ENCODE measurements around the gene ADK.
"Not testable (repeated sequence)": the region's sequence is repeated elsewhere in the genome, so short reads cannot be mapped to it uniquely, and the experiment has no call there.

ADK gene

DNA sequence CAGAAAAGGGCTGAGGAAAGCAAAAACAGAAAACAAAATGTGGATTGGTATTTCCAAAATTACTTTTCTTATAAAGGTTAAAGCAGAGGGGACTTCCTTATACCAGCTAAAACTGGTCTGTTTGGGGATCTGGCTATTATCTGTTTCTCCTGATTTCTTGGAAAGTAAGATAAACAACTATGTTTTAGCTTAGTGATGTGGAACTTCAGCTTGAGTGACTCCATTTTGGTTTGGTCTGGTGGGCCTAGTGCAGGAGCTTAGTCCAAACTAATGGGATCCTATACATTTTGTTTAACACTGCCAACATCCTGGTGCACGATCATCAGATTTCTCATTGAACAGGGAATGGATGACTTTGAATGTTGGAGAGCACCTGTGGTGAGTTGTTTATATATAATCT, 283.5 kb downstream of the ADK start:
- no peak for DNase-seq

DNA sequence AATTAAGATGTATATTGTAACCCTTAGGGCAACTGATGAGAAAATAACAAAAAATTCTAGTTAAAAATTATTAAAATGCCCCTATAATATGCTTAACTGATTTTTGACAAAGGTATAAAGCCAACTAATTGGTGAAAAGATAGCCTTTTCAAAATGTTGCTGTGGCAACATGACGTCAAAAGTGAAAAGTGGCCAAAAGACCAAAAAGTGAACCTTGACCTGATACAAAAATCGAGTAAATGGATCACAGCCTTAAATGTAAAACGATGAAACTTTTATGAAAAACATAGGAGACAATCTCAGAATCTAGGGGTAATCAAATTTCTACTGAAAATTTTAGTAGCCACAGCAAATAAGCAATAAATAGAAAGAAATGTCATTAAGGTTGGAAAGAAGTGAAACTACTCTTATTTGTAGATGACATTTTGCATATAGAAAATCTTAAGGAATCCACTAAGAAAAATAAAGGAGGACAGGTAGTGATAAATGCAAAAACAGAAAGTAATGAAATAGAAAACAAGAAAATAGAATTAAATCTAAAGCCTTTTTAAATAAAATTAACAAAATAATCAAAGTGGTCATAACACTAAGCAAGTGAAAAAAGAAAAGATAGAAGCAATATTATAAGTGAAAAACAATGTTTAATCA, 285.6 kb downstream of the ADK start:
- DNase-seq, result no peak

DNA sequence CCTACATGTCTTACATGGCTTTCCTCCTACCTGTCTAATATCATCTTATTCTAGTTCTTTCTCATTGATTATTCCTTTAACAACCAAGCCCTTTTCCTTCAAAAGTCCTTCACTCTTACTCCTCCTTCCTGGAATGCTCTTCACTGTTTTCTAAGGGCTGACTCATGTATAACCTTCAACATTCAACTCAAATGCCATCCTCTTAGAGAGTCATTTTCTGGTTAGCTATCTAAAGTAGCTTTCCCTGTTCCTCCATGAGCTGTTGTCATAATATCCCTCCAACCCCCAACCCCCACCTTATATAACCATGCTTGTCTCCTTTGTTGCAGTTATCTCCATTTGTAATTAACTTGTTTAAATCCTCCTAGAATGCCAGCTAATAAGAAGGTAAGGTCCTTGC, 286.8 kb downstream of the ADK start:
- no peak for DNase-seq

DNA sequence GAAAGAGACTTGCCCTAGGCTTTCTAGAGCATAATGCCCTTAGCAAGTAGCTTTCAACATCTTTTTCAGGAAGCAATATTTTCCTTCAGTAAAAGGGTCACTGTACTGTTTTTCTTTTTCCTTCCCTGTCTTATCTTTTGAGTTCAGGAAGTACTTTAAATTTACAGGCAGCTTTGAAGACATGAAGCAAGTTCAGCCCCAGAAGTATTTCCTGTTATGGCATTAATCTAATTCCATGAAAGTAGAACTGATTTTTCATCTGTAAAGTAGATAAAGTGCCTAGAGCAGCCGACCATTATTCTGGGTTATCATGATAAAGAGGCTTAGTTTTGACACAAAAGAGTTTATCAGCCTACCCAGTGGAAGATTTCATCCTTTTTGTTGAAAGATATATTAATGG, 288.2 kb downstream of the ADK start:
- no peak for DNase-seq

DNA sequence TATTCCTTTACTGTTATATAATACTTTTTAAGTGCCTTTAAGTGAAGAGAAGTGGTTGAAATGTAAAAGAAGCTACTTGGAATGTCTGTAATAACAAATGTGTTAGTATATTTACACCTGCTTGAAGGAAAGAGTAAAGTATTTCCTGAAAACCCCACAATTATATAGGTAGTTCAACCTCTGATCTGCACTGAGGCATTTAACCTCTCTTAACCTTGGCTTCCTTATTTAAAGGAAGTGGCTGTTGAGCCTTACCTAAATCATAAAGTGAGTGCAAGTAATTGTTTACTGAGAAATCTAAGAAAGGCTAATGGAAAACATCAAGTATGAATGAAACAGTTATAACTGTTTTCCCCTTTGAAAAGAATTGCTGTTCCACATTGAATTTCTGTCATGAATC, 294.5 kb downstream of the ADK start:
- peak; percentile 32 for DNase-seq

DNA sequence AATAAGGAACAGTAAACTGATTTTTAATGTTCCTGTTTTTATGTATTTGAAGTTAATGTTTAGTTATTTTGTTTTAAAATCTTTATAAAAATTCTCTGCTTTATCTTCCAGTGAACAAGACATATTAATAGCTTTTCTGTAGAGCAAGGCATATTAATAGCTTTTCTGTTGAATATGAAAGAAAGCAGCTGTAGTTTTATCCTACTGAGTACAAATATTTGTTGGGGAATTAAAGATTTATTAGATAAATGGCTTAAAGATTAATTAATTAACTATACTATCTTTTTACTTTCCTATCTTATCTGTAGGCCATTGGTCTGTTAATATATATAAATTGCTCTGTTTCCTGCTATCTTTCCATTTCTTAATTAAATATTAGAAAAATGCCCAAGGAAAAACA, 299.6 kb downstream of the ADK start:
- no peak for DNase-seq

DNA sequence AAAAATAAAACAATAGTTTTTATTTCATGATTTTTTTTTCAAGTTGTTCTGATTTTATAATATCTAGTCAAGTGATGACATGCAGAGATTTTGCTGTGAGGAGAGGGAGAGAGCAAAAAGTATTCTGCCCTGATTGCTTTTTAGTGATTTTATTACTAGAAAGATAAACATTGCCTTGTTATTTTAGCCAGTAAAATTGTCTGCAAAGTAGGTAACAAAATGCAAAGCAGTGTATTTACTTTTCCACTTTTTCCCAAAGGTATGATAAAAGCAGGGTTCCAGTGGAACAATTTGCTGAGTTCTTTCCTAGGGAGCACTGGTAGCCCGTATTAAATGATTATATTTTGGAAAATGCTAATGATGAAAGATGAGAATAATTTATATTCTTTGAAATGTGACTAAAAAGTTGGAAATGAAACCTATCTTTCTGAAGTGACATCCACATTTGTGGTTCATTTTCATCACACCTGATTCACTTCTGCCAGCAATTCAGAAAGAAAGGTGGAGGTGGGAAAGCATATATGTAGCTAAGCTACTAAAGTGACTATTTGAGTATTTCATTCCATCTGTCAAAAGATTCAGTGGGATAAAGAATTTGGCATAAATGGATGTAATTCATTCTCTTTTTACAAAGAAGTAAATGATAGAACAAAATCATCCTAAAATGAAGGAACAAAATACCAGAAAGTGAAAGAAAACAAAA, 300.3 kb downstream of the ADK start:
- DNase-seq, result peak; percentile 24

DNA sequence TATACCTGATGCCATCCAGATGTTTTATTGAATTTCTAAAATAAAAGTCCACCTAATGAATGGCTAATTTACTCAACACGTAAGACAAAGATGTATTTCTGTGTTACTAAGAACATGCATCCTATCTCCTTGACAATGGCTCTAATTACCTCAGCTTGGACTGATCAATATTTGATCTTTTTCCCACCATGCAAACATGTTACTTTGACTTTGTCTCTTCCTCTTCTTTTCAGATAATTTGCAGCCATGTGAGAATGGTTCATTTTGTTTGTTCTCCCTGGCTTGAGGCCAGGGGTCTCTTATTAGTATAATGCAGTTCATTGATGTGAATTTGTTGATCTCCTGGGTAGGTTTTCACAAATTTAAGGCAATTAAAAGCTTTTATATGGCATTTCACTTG, 302.1 kb downstream of the ADK start:
- peak; percentile 92 for DNase-seq

DNA sequence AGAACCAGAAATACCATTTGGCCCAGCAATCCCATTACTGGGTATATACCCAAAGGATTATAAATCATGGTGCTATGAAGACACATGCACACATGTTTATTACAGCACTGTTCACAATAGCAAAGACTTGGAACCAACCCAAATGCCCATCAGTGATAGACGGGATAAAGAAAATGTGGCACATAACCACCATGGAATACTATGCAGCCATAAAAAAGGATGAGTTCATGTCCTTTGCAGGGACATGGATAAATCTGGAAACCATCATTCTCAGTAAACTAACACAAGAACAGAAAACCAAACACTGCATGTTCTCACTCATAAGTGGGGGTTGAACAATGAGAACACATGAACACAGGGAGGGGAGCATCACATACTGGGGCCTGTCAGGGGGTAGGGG, 306.5 kb downstream of the ADK start:
- not testable (repeated sequence) for DNase-seq

DNA sequence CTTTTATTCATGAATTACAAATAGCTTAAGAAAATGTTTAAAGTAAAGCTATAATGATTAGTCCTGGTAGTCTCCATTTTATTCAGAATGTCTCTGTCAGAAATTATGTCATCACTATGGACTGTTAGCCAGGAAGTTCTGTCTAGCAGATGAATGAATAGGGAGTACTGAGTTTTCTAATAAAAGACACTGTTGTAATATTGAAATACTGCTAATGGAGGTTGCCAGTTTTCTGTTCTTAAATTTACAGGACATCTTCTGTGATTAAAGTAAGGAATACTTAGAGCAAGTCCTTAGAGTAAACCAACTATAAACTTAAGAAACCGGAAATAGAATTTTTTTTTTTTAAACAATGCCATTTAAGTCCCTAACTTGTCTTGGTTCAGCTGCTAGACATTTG, 309.8 kb downstream of the ADK start:
- DNase-seq, result peak; percentile 31

DNA sequence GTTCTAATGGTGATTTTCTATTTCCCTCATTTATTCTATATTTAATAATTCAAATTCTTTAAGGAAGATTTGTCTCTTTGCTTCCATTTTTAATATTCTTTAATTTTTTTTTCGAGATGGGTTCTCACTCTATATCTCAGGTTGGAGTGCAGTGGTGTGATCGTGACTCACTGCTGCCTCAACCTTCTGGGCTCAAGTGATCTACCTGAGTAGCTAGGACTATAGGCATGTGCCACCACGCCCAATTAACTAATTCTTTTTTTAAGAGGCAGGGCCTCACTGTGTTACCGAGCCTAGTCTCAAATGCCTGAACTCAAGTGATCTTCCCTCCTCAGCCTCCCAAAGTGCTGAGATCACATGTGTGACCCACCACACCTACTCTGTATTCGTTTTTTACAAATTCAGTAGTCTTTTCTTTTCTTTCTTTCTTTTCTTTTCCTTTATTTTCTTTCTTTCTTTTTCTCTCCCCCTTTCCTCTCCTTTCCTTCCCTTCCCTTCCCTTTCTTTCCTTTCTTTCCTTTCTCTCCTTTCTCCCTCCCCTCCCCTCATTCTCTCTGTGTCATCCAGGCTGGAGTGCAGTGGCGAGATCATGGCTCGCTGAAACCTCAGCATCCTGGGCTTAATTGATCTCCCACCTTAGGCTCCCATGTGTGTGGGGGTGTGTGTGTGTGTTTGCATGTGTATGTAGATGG, 323.1 kb downstream of the ADK start:
- DNase-seq, result no peak

DNA sequence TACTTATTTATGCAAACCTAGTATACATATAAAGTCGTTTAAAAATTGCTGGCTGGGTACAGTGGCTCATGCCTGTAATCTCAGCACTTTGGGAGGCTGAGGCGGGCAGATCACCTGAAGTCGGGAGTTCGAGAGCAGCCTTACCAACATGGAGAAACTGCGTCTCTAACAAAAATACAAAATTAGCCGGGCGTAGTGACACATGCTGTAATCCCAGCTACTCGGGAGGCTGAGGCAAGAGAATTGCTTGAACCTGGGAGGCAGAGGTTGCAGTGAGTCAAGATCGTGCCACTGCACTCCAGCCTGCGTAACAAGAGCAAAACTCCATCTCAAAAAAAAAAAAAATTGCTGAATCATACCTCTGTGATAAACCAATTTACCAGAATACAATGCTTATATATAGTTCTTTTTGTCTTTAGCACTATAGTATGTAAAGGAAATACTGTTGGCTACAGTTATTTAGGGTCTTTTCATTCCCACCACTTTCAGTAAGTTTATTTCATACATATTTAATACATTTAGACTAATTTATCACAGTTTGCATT, 325.2 kb downstream of the ADK start:
- DNase-seq, result not testable (repeated sequence)

DNA sequence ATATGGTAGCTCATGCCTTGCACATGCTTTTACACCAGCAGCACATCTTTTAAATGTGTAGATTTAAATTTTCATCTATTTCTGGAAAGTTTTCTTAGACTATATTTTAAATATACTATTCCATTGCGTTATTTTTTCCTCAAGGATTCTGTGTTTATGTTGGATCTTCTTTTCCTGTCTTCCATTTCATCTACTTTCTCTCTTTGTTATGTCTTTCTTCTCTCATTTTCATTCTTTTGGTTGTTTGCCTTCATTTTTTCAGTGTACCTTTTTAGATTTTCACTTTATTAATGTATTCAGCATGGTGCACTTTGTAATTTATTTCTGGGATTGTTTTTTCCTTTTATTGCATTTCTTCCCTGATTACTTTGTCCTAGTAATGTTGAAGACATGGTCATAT, 329.8 kb downstream of the ADK start:
- no peak for DNase-seq

DNA sequence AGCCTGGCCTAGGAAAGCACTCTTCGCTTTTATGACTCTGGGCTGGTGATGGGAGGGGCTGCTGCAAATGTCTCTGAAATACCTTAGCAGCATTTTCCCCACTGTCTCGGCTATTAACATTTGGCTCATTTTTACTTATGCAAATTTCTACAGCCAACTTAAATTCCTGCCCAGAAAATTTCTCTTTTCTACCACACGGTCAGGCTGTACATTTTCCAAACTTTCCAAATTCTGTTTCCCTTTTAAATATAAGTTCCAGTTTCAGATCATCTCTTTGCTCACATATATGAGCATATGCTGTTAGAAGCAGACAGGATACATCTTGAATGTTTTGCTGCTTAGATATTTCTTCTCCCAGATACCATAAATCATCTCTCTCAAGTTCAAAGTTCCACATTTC, 332.3 kb downstream of the ADK start:
- DNase-seq, result no peak

DNA sequence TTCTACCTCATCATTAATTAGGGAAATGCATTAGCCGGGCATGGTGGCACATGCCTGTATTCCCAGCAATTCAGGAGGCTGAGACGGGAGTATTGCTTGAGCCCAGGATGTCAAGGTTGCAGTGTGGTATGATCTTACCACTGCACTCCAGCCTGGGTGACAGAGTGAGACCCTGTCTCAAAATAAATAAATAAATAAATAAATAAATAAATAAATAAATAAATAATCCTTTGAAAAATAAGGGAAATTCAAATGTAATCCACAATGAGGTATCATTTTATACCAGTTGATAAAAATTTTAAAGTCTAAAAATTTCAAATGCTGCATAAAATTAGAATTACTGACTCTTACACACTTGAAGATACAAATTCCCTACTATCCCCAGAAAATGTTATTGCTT, 334.3 kb downstream of the ADK start:
- DNase-seq, result peak; percentile 0

DNA sequence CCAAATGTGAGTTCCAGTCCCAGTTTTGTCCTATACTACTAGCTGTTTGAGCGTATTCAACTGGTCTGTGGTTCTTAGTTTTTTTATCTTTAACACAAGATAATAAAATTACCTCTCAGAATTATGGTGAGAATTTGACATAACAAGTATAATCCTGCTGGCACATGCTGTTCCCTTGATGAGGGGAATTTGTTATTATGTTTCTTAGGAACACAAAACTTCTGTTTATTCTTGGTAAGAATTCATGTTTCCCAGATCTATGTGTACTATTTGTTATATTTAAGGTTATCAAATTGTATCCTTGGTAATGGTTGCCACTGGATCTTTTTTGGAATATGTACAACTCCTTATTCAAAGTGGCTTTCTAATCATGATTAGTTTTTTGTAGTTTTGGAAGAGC, 335.6 kb downstream of the ADK start:
- no peak for DNase-seq

DNA sequence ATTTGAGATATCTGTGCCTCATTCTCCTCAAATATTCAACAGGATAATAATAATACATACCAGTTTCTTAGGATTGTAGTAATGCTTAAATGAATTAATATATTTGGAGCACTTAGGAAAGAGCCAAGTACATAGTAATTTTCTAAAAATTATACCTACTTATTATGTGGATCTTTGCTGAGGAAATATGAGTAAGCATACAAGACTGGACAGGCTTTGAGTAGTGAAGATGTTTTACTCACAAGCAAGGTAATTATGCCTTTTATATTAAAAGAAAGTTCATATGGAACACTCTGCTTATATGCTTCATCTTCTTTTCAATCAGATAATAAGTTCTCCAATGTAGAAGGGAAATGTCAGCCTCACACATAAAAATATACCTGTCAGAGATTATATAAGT, 337.9 kb downstream of the ADK start:
- DNase-seq, result peak; percentile 40

DNA sequence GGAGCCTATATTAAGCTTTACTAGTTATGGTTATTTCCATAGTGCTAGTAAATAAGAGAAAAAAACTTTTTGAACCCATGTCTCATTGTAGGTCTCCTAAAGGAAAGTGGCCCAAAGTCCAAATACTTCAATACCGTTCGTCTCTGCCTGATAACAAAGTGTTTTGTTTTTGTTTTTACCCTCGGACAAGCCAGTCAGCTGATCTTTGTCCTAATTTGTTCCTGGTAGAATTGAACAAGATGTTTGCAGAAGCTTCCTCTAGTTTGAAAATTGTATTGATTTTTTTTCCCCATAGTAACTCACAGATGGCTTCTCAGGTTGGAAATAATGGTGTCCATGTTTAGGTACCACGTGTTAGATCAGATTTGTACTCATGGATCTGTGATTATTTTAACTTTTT, 339.5 kb downstream of the ADK start:
- DNase-seq, result no peak

DNA sequence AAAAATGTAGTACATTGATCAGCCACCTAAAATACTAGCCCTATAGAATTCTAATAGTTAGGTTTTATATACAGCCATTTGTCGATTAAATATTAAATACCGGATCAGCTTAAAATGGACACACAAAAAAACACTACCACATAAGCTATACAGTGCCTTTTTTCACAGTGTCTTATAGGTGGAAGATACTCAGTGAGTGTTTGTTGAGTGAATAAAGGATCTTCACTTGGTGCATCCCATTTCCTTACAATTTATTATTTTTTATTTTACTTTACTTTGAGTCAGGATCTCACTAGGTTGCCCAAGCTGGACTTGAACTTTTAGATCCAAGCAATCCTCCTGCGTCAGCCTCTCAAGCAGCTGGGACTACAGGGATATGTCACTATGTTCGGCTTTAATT, 340.0 kb downstream of the ADK start:
- DNase-seq, result no peak

DNA sequence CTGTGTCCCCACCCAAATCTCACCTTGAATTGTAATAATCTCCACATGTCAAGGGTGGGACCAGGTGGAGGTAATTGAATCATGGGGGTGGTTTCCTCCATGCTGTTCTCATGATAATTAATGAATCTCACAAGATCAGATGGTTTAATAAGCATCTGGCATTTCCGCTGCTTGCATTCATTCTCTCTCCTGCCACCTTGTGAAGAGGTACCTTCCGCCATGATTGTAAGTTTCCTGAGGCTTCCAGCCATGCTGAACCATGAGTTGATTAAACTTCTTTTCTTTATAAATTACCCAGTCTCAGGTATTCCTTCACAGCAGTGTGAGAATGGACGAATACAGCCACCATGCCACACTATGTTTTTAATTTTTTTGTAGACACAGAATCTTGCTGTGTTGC, 345.3 kb downstream of the ADK start:
- DNase-seq, result not testable (repeated sequence)

DNA sequence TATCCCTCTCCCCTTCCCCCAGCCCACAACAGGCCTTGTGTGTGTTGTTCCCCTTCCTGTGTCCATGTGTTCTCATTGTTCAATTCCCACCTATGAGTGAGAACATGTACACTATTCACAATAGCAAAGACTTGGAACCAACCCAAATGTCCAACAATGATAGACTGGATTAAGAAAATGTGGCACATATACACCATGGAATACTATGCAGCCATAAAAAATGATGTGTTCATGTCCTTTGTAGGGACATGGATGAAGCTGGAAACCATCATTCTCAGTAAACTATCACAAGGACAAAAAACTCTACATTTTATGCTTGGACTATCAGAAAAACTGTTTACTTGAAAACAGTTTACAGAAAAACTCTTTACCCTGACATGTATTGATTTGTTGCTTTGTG, 347.6 kb downstream of the ADK start:
- DNase-seq, result not testable (repeated sequence)

DNA sequence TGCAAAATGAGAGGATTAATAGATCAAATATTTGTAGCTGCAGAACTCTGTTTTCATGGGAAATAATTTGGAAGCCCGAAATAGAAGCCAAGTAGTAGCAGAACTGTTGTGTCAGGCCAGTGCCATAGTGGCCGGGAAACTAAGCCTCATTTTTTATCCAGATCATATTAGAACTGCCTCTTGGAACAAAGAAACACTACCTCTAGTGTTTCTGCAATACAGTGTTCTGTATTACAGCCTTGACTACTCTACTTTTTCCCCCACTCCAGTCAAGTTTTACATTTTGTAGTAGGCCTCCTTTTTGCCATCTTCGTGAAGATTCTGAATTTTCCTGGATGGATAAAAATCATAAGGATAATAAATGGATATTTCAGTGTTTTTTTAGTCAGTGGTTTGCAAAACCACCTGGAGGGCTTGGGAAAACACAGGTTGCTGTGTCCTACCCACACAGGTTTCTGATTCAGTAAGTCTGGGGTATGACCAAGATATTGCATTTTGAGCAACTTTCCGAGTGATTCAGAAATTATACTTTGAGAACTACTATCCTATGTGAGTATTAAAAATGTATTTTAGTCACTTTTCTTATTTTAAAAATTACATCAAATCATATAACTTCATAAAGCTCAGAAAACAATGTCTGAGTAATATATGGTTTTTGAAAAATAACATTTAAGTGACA, 349.1 kb downstream of the ADK start:
- no peak for DNase-seq

DNA sequence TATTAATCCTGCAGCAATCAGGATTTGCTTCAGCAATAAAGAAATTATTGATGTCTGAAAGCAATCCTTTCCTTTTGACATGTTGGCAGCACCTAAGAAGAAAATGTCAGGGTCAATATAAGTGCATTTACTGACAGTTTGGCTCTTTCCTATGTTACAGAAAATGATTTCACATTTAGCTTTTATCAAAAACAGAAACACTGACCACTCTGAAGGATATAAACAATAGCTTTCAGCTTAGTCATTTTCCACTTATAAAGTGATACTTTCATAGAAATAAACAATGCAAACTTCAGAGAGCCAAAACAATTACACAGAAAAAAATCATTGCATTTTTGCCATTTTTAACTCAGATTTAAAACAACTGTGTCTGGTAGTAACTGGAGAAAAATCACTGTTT, 349.8 kb downstream of the ADK start:
- no peak for DNase-seq

Data from NCI-H69 (cell line).